H1 (cell line): ENCODE measurements around the gene RNASE9.

Experiments
- CEBPB ChIP-seq: IDR thresholded peaks from 2 replicates; pipeline ENCODE4 v1.6.1; 2012; ENCODE audit warnings: low read depth, low read length
- CTCF ChIP-seq, 3 experiments: IDR thresholded peaks; 1 replicate in 2 of 3; 2 replicates in 1 of 3; pipeline versions ENCODE4 v1.5.1 to v1.6.1; 2011; ENCODE audit warnings: low read length in 3 of 3, mild to moderate bottlenecking in 3 of 3, inconsistent platforms in 2 of 3, low read depth in 1 of 3, moderate library complexity in 1 of 3; ENCODE audit not compliant: insufficient read depth in 1 of 3; ENCODE audit errors: control extremely low read depth in 1 of 3
- JUND ChIP-seq: IDR thresholded peaks from 2 replicates; pipeline ENCODE4 v1.6.1; 2011; ENCODE audit warnings: mild to moderate bottlenecking, improper control_type of control experiment, low read length
- USF2 ChIP-seq: IDR thresholded peaks from 2 replicates; pipeline ENCODE4 v1.6.1; 2011; ENCODE audit warnings: low read length, improper control_type of control experiment

GRCh38 chr14:20608383-20609110 is 47.7 kb upstream of the RNASE9 start:
- no peak for TF ChIP-seq CTCF (IDR thresholded peaks at IDR 0.05; ENCODE audit: control extremely low read depth in 1 of 3, insufficient read depth in 1 of 3, low read depth in 1 of 3, low read length in 3 of 3)
- TF ChIP-seq USF2 = no peak
- no peak for TF ChIP-seq JUND
- no peak for TF ChIP-seq CEBPB
